ENCODE results near the gene EDRF1. TPM values are rescaled to one million over a fixed set of nuclear protein-coding genes. Genes with fewer than 3 reads are reported as not detected.

Gene EDRF1
- total RNA-seq: 10 to 100 TPM; 12.0 to 47.1 (median 19.4) TPM

DNA sequence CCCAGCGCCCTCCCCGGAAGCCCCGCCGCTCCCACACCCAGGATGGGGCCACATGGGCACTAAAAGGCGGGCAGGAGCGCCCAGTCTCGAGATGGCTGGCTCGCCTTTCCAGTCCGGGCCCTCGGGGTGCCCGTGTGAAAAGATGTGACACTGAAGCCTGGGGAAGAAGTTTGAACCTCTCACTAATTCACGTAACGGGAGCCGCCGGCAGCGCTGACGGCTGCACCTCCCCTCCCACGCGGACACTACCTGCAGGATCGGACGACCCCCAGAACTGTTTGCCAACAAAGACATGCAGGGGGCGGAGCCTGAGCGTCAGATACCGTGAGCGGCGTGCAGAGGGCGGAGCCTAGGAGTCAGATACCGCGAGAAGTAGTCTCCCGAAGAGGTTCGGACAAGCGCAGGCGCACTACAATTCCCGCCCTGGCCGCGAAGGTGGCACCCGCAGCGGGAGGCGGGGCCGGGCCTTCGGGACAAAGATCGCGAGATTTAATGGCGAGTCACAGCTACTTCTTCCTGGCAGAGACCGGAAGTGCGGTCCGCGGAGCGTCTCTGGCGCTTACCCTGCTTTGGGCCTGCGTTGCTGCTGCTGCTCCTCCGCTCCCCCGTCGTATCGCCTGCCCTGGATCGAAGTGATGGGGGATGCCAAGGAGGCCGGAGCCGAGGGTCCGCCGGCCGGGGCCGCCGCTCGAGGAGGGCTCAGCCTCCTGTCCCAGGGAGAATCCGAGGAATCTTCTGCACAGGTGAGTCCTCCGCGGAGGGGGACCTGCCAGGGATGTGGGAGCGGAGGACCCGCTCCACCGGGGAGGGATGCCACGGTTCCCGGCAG is at the start of gene EDRF1:
EDRF1 (plus strand) TSS at position 537 of the 829 bp plus-strand sequence; CDS start at position 636, 99 bp downstream.
- ATAC-seq (ENCODE audit: low FRiP score in 2 of 2): peak; percentile 100
- H3K27me3 ChIP-seq: no peaks in the 10 kb centered on the region
- WGBS, 2 donors: 0% methylated on average over 19 to 47 of the region's 72 CpGs

GRCh38 chr10:125672884-125673283 is 46.6 kb upstream of the EDRF1 start:
- peaks cover 0 to 9% (median 6%) of the 10 kb centered on the region in 4 donors for H3K9me3 ChIP-seq
- H3K4me1 ChIP-seq: no peaks in the 10 kb centered on the region
- DNase-seq: no peak
- H3K27ac ChIP-seq: no peak overlapping the region
- WGBS, 2 donors: 56 to 72% methylated on average over 1 of the region's 1 CpG
- H3K36me3 ChIP-seq: no peaks in the 10 kb centered on the region
- no peak for TF ChIP-seq CTCF (IDR thresholded peaks at IDR 0.05)
- no peak for TF ChIP-seq POLR2A (IDR thresholded peaks at IDR 0.05)
- no peak for TF ChIP-seq EP300 (IDR thresholded peaks at IDR 0.05)
- no peak for TF ChIP-seq POLR2AphosphoS5 (IDR thresholded peaks at IDR 0.05)
- no peak overlapping the region for H3K4me3 ChIP-seq
- ATAC-seq (ENCODE audit: low FRiP score in 2 of 2): no peak
- H3K27me3 ChIP-seq: no peaks in the 10 kb centered on the region

More for the DNA sequence above, at the start of gene EDRF1:
- Histone ChIP-seq H3K36me3 (peaks cover 12 to 34% (median 17%) of the 10 kb centered on the region in 4 donors), H3K9me3 (no peaks in the 10 kb centered on the region), H3K4me1 (peaks cover 18 to 25% (median 19%) of the 10 kb centered on the region in 4 donors), H3K27ac (peak within 1 kb of the TSS; percentile 84 to 93 (median 90)), H3K4me3 (peak within 1 kb of the TSS; percentile 67 to 88 (median 86))
- DNase-seq: peak; percentile 98
- peak in 1 of 4 donors; percentile 9 for TF ChIP-seq EP300 (IDR thresholded peaks at IDR 0.05)
- TF ChIP-seq POLR2A (IDR thresholded peaks at IDR 0.05): peak in 3 of 4 donors; percentile 18 to 87 (median 76)
- TF ChIP-seq POLR2AphosphoS5 (IDR thresholded peaks at IDR 0.05): peak; percentile 83 to 91
- peak in 1 of 6 experiments; percentile 30 for TF ChIP-seq CTCF (IDR thresholded peaks at IDR 0.05)

- Histone ChIP-seq H3K27ac (no peak overlapping the region), H3K9me3 (peaks cover 0 to 9% (median 3%) of the 10 kb centered on the region in 4 donors), H3K36me3 (no peaks in the 10 kb centered on the region), H3K27me3 (no peaks in the 10 kb centered on the region), H3K4me1 (no peaks in the 10 kb centered on the region), H3K4me3 (no peak overlapping the region)
- no peak for TF ChIP-seq POLR2AphosphoS5 (IDR thresholded peaks at IDR 0.05)
- no peak for TF ChIP-seq EP300 (IDR thresholded peaks at IDR 0.05)
- TF ChIP-seq CTCF (IDR thresholded peaks at IDR 0.05): no peak
- no peak for TF ChIP-seq POLR2A (IDR thresholded peaks at IDR 0.05)
- no peak for ATAC-seq (ENCODE audit: low FRiP score in 2 of 2)
- 59 to 78% methylated on average over 11 of the region's 11 CpGs for WGBS, 2 donors
- no peak for DNase-seq
Measured at GRCh38 chr10:125679436-125679835, 40.1 kb upstream of the EDRF1 start.

GRCh38 chr10:125683063-125683462 is 36.4 kb upstream of the EDRF1 start, which contains the start of gene TEX36:
TSS of gene TEX36 (minus strand) at chr10:125683163. CDS start at chr10:125682989, 174 bp downstream.
- ATAC-seq (ENCODE audit: low FRiP score in 2 of 2) (no peak), DNase-seq (no peak)
- Histone ChIP-seq H3K4me3 (no peak within 1 kb of the TSS), H3K9me3 (no peaks in the 10 kb centered on the region), H3K36me3 (no peaks in the 10 kb centered on the region), H3K4me1 (no peaks in the 10 kb centered on the region), H3K27ac (no peak within 1 kb of the TSS), H3K27me3 (no peaks in the 10 kb centered on the region)
- TF ChIP-seq POLR2A (IDR thresholded peaks at IDR 0.05): no peak
- no peak for TF ChIP-seq POLR2AphosphoS5 (IDR thresholded peaks at IDR 0.05)
- TF ChIP-seq EP300 (IDR thresholded peaks at IDR 0.05): no peak
- no peak for TF ChIP-seq CTCF (IDR thresholded peaks at IDR 0.05)
- 71 to 76% methylated on average over 3 of the region's 3 CpGs for WGBS, 2 donors

All from upper lobe of left lung (tissue), 6 donors.